HG02981 (cell line): ENCODE results near the gene KIF26A.

Experiments
- ATAC-seq: cut with Tn5 transposase; IDR thresholded peaks from one replicate; pipeline ENCODE4 v1.9.1; 2021; ENCODE audit warnings: mild to moderate bottlenecking, moderate library complexity; ENCODE audit not compliant: unreplicated experiment

The KIF26A gene

DNA sequence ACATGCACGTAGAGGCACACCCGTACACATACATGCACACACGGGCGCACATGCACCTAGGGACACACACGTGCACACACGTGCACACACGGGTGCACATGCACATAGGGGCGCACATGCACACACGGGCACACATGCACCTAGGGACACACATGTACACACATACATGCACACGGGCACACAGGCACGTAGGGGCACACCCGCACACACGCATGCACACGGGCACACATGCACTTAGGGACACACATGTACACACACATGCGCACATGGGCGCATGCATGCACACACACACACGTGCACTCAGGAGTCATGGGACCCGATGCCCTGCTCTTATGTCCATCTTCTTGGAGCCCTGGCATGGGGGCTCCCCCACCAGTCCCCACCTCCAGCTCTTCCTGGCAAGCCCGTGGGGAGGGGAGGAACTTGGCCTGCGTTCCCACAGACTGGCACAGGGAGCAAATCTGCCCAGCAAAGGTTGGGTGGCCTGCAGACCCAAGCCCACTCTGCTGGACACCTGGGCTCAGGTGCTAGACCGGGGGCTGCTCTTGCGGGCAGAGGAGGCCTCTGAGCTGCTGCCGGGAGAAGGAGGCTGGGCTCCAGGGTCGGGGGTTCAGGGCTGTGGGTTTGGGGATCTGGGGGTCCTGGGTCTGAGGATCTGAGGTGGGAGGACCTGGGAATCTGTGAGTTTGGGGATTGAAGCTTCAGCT, 51.4 kb downstream of the KIF26A start:
- ATAC-seq, result no peak

DNA sequence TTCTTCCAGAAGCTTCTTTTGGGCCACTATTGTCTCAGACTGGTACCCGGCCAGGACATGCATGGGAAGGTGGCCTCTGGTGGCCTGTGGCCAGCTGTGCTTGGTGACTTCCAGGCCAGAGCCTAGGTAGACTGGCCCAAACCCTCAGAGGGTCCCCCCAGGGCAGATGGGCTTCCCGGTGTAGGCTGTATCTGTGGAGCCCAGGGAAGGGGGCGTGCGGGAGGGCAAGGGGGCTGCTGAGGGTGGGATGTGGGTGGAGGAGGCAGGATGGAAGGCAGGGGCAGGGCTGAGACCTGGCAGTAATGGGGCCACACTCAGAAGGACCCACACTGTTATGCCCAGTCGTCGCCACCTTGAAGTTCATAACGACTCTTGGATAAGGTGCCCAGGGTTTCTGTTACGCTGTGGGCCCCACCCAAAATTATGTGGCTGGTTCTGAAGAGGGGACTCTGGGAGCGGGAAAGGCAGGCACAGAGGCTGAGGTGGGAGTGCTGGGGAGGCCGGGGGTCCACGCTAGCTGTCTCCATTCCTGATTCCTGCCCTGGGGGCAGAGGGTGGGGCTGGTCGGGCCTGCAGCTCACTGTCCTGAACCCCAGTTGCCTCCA, 52.1 kb downstream of the KIF26A start:
- ATAC-seq, result no peak

DNA sequence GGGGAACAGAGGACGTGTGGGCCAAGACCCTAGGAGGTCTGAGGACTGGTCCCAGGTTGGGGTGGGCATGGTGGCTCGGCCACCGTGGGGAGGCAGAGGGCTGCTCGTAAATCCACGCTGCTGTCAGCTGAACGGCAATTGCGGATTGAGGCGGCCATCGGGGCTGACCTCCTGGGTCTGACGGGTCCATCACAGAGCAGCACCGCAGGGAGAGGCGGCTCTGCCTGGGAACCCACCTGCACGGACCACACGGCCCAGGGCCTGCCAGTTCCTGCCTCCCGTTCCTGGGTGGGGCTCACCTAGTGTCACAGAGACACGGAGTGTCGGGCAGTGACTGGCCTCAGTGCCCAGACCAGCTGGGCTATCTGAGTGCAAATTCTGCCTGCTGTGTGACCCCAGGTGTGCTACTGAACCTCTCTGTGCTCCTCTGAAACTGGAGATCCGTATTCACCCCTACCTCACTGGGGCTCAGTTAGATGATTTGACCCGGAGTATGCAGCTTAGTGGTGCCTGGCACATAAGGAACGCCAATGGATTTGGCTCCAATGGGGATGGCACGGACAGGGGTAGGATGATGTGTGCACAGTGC, 53.1 kb downstream of the KIF26A start:
- ATAC-seq, result no peak

DNA sequence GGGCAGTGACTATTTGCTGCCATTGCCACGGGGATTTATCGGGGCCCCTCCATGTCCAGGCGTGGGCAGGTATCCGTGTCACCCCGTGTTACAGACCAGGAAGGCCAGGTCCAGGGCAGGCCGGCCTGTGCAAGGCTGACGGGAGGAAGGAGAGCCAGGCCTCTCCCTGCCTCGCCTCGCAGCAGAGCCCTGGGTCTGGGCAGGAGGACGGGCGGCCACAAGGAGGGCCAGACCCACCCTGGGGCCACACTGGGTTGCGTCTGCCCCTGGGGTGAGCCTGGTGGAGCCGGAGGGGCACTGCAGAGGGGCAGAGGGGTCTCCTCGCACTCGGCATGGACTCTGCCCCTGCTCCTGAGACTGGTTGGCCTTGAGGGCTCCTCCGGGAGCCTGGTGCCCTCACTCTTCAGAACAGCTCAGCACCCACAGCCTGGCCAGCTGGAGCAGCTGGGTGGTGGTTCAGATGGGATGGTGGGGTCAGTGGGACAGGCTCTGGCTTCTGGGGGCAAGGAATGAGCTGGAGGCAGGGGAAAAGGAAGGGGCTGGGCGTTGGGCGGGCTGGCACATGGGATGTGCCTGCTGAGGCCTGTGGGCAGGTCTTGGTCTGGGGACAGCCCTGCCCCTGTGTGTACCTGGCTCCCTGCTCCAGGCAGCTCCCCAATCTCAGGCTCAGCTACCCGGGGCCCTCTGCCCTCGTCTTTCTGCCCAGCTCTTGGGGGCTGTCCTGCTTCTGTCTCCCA, 53.9 kb downstream of the KIF26A start:
- ATAC-seq, result no peak

DNA sequence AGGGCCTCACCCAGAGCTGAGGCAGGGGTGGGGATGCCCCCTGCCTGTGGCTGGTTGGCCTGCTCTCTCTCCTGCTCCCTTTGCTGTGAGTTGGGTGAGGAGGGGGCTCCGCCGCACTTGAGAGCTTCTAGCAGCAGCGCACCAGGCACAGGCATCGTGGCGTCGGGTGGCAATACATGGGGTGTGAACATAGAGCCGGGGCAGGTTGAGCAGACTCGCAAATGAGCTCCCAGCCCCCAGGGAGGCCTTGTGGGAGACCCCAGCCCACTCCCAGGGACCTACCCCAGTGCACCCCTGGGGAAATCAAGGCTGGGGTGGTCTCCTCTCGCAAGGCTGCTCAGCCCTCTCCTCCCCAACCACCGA, 54.5 kb downstream of the KIF26A start:
- ATAC-seq, result no peak

DNA sequence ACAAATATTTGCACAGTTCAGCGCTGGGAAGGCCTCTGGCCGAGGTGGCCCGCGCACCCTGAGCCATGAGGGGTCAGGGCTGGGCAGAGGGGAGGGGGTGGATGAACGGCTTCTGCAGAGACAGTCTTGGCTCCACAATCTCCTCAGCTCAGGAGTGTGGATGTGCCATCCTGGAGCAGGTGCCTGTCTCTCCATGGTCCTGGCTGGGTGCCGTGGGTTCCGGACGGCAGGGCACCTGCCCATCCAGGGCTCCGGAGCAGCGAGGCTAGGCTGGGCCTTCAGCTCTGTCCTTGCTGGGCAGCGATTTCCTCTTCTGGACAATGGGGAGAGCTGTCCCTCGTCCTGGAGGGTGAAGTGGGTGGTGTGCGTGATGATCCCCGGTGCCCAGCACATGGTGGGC, 55.6 kb downstream of the KIF26A start:
- ATAC-seq, result no peak

DNA sequence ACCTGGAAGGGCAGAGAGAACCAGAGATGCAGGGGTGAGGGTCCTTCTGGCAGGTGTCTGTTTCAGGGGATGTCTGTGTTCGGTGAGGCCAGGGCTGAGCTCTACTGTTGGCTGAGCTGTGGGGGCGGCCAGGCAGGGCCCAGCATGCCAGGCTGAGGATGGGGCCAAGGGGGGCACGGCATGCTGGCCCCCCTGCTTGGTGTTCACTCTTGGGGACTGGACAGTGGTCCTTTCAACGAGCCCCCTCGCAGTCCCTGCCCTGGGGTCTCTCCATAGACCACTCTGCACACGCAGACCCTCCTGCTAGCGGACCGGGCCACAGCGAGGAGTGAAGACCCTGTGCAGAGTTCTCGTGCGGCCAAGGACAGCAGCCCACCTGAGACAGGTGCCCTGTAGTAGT, 56.3 kb downstream of the KIF26A start:
- ATAC-seq, result no peak

DNA sequence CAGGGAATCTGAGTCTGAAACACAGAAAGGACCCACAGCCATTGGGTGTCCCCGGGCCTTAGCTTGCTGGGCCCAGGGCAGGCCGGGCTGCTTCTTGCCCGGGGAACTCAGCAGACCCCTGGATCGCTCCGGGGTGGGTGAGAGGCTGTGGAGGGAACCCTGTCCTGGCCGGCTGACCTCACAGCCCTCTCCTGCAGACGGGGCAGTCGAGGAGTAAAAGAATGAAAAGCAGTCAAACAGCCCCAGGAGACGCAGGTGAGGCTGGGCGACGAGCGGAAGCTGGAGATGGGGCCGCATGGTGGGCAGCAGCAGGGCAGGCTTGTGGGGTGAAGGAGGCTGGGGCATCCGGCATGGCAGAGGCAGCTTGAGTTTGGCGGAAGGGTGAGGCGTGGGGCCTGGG, 57.0 kb downstream of the KIF26A start:
- ATAC-seq, result no peak

DNA sequence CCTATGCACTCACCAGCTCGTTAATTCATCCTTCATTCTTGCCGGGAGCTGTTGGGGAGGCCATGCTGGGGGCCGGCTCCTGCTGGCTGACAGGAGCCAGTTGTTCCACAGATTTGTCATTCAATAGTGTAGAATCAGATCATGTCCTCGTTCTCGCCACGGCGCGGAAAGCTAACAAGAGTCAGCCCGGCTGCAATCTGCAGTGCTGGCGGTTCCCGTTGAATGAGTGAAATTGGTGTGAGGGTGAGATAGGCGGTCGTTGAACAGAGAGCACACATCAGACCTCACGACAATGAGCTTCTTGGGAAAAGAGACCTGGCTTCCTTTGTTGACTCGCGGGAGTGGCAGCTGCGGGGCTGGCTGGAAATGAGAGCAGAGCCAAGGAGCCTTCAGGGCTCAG, 57.5 kb downstream of the KIF26A start:
- no peak for ATAC-seq

DNA sequence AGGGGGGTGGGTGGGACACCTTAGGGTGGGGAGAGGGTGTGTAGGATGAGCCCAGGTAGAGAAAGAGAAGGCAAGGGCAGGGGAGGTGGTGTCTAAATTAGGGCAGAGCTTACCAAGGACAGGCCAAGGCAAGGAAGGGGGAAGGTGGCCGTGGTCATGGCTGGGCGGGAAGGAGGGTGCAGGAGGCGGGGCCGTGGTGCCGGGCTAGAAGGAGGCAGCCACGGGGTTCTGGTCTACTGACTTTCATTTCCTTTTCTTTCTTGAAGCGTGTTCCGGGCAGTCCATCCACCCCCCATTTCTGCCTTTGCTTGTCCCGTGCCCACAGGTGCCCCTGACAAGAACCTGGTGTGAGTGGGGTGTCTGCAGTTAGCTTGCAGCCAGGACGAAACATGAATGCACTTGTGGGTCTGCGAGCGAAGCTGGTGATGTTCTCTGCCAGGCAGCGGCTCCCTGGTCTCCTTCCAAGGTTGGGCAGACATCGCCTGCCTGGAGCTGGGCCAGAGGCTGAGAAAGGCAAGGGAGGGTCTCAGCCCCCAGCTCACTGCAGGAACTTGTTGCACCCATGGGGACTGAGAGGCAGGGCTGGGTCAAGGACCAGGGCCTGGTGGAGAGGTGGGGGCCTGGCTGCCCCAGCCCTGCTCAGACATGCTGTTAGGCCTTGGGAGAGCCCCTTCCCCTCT, 58.2 kb downstream of the KIF26A start:
- ATAC-seq, result no peak

DNA sequence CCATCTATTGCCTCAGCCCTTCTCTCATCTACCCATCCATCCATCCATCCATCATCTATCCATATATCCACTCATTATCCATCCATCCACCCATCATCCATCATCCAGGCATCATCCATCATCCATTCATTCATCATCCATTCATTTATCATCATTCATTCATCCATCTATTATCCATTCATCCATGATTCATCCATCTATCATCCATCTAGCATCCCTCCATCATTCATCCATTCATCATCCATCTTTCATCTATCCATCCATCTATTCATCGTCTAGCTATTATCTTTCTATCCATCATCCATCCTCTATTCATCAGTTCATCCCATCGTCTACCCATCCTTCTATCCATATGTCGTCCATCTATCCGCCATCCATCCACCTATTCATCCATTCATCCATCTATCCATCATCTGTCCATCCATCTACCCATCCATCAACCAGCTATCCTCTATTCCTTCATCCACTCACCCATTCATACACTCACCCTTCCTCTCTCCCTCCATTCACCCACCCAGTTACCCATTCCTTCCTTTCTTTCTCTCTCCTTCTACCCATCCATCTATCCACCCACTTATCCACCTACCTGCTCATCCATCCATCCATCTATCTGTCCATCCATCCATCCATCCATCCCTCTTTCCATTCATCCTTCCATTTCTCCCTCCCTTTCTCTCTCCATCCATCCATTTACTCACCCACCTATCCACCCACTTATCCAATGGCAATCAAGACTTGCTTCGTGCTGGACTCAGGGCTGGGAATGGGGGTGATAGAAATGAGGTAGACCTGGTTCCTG, 59.3 kb downstream of the KIF26A start:
- no peak for ATAC-seq

DNA sequence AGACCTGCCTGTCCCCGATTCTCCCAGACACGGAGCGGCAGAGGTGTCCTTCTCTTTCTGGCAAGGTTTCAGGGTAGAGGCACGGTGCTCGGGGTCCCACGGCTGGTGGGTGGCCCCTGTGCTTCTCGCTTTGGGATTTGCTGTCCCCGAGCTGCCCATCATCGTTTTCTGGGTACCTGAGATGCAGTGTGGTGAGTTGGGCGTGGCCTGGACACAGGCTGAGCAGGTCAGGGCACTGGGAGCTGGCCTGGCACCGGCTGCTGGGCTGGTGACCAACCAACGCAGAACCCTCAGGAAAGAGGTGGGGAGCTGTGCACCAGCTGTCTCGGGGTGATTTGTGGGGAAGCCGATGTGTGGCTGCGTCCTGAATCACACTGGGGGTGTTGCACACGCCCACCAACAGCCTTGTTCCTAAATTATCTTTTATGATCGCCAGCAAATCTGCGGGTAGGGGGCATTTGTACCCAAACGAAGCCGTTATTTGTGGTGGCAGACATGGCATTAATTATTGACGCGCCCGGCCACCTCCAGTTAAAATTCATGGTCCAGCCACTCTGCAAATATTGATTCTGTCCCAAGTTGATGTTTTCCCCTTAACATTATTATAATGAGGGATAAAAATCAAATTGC, 61.0 kb downstream of the KIF26A start:
- no peak for ATAC-seq

DNA sequence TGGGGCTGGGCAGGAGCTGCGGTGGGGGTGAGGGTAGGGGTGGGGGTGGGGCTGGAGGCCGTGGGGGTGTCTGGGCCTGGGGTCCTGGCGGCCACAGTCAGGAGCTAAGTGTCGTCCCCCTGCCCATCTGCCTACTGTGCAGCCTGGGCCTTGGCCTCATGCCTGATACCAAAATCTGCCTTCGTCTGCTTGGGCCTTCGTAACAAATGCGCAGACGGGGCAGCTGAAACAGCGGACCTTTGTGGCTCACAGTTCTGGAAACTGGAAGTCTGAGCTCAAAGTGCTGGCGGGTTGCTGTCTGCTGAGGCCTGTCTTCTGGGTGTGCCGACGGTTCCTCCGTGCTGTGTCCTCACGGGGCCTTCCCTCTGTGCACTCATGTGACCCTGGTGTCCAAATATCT, 61.7 kb downstream of the KIF26A start:
- no peak for ATAC-seq

DNA sequence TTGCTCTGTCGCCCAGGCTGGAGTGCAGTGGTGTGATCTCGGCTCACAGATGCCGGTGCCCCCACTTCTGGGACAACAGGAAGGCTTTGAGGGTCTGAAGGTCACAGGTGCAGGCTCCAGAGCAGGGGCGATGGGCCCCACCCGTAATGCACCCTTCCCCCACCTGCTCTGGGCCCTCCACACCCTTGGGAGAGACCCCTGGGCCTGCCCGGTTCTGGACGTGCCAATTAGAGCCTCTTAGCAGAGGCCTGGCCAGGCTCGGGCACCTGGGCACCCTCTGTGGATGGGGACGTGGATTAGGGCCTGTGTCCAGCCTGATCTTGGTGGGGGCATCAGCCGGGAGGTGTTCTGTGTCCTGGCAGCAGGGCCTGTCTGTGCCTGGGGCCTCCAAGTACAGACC, 62.2 kb downstream of the KIF26A start:
- no peak for ATAC-seq

DNA sequence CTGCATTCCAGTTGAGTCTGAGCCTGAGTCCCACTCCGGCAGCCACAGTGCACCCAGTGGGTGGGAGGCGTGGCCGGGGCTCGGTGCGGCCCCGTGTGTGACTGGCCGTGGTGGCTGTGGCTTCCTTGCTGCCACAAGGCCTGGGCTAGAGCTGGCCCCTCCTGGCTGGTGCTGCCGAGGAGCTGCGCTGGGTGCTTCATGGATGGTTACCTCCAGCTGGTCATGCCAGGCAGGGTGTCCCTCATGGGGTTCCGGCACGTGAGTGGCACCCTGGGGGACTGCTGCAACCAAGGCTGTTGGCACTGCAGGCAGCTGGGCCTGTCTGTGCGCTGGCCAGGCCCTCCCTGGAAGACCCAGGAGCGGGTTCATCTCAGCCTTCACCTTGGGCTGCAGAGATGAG, 62.7 kb downstream of the KIF26A start:
- no peak for ATAC-seq

DNA sequence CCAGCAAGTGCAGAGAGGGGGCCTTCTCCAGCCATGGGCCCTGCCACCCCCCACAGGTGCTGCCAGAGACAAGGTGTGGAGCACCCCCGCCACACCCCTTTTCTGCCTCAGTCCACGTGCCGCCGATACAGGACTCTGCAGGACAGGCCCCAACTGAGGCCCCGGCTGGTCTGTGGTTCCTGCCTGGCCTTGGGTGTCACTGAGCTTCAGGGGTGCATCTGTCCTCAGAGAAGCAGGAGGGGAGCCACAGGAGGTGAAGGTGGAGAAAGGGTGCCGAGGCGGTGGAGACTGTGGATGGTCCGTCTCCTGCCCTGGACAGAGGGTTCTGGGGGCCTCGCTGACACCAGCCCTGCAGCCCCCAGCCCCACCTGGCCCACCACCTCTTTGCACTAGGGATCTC, 63.1 kb downstream of the KIF26A start:
- ATAC-seq, result no peak

DNA sequence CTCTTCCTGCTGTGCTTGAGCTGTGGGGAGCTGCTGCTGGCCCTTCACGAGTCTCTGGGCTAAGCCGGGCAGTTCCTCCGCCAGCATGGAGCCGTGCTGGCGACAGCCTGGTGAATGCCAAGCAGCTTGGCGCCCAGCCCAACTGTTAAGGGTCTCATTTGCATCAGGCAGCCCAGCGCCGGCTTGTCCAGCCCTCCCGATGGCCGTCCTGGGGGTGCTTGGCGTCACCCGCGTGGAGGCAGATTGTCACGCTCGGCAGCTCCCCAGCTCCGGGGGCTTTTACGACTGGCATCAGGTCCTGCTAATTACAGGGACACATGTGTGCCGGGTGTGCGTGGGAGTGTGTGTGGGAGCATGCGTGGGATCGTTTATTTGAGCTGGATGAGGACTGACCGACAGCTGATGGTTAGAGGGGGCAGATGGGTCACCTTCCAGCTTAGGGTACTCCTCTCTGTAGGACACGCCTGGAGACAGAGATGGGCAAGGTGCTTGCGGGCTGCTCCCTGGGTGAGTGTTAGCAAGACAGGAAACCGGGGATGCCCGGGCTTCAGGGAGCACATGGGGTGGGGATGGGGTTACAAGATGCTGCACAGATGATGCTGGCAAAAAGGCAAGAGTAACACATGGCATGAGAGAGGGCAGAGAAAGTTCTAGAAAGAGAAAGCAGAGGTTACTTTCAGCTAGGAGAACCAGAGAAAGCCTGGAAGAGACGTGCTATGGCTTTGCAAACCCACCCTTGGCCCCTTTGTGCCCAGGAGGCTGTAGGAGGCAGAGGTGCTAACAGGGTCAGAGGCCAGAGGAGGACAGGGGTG, 64.1 kb downstream of the KIF26A start:
- ATAC-seq, result no peak

DNA sequence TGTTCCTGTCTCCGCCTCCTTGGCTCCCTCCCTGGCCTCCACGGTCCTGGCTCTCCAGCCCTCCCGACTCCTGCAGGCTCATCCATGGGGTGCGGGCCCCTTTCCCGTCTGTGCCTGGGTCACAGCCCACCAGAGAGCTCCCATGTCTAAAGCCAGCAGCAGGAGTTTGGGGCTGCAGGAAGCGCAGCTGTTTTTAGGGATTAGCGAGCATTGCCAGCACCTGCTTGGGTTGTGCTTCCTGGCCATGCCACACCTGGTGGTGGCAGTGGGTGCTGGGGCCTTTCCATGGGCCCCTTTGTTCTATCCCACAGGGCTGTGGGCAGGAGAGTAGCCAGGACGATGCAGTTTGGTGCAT, 64.7 kb downstream of the KIF26A start:
- no peak for ATAC-seq

DNA sequence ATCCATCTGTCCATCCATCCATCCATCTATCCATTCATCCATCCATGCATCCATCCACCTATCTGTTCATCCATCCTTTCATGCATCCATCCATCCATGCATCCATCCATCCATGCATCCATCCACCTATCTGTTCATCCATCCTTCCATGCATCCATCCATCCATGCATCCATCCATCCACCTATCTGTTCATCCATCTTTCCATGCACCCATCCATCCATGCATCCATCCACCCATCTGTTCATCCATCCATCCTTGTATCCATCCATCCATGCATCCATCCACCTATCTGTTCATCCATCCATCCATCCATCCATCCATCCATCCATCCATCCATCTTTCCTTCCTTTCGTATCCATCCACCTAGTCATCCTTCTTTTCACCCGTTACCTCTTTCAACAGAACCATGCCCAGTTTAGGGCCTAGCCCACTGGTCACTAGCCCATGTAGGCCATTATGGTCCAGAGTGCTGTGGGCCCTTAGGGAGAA, 66.3 kb downstream of the KIF26A start:
- no peak for ATAC-seq
